K562 (cell line): ENCODE results near the gene GNAZ. TPM values are rescaled to one million over a fixed set of nuclear protein-coding genes. Genes with fewer than 3 reads are reported as not detected.

ENCODE experiments used
- EGR1 ChIP-seq: fragments of 450-650 bp; conservative IDR thresholded peaks from 2 replicates; pipeline ENCODE4 v1.6.1; 2017; ENCODE audit warnings: mild to moderate bottlenecking
- GABPA ChIP-seq: fragments of 200-800 bp; sonication (Bioruptor generic); conservative IDR thresholded peaks from 2 replicates; pipeline ENCODE4 v1.6.1; 2016; ENCODE audit warnings: low read depth, missing genetic modification characterization, missing compliant biosample characterization
- HNRNPH1 ChIP-seq: fragments of 200-400 bp; formaldehyde crosslinking; optimal IDR thresholded peaks from 2 replicates; pipeline ENCODE3; 2017; ENCODE audit warnings: low read depth, mild to moderate bottlenecking, low read length, moderate library complexity
- NCOA2 ChIP-seq, 2 experiments: fragments of 450-650 bp; IDR thresholded peaks; 2 replicates each; pipeline ENCODE4 v1.6.1; 2018; ENCODE audit warnings: mild to moderate bottlenecking in 2 of 2, moderate library complexity in 1 of 2; ENCODE audit not compliant: partially characterized antibody in 2 of 2
- NELFE ChIP-seq: IDR thresholded peaks from 2 replicates; pipeline ENCODE4 v1.6.1; 2011; ENCODE audit warnings: mild to moderate bottlenecking; ENCODE audit not compliant: insufficient read depth, insufficient read length
- POLR2H ChIP-seq: IDR thresholded peaks from 2 replicates; pipeline ENCODE4 v1.6.1; 2016; ENCODE audit warnings: missing genetic modification characterization, low read depth, mild to moderate bottlenecking, control low read depth, missing compliant biosample characterization, moderate library complexity
- RFX1 ChIP-seq: fragments of 450-650 bp; IDR thresholded peaks from 2 replicates; pipeline ENCODE4 v1.6.1; 2016; ENCODE audit warnings: mild to moderate bottlenecking, moderate library complexity
- SMARCA4 ChIP-seq: fragments of 450-650 bp; IDR thresholded peaks from 2 replicates; pipeline ENCODE4 v1.6.1; 2016
- STAT5B ChIP-seq: fragments of 250-450 bp; sonication (Bioruptor Pico); IDR thresholded peaks from 2 replicates; pipeline ENCODE4 v1.8.0; 2021; ENCODE audit warnings: mild to moderate bottlenecking, inconsistent platforms
- ZBTB17 ChIP-seq: fragments of 450-650 bp; formaldehyde crosslinking; IDR thresholded peaks from 2 replicates; pipeline ENCODE4 v1.4.0; 2020; ENCODE audit warnings: mild to moderate bottlenecking
- ZFP36 ChIP-seq: fragments of 150-350 bp; IDR thresholded peaks from 2 replicates; pipeline ENCODE4 v1.6.1; 2018; ENCODE audit warnings: low read length, low read depth; ENCODE audit not compliant: partially characterized antibody
- ZKSCAN3 ChIP-seq: fragments of 250-450 bp; sonication (Bioruptor Pico); IDR thresholded peaks from 2 replicates; pipeline ENCODE4 v1.4.0; 2020
- ZKSCAN8 ChIP-seq: fragments of 200-800 bp; sonication (Bioruptor generic); IDR thresholded peaks from 2 replicates; pipeline ENCODE4 v1.6.1; 2016; ENCODE audit warnings: missing genetic modification characterization, missing compliant biosample characterization
- ZNF134 ChIP-seq: fragments of 250-450 bp; sonication (Bioruptor Pico); conservative IDR thresholded peaks from 2 replicates; pipeline ENCODE4 v1.4.0; 2020
- ZNF184 ChIP-seq: sonication (generic); formaldehyde crosslinking; IDR thresholded peaks from 2 replicates; pipeline ENCODE4 v1.5.0; 2020; ENCODE audit warnings: missing genetic modification reagents
- polyA plus RNA-seq, 8 experiments: library from polyadenylated mRNA; depleted of rRNA in 4 of 8; stranded (reverse) in 5 of 8; unstranded in 3 of 8; fragments of >200 nt; fragmentation: Nextera tagmentation in 2 of 8; fragmentation: Illumina TruSeq in 1 of 8; extraction: Ambion mirVana in 2 of 8; extraction: Trizol in 1 of 8; gene quantifications; 2 replicates each; pipeline versions ENCODE4 v1.2.1 to v1.2.3, GENCODE V29; 2011 to 2014; ENCODE audit warnings: inconsistent platforms in 1 of 8, missing spikeins in 1 of 8
- total RNA-seq, 7 experiments: library from RNA; depleted of rRNA in 6 of 7; stranded (reverse); fragments of >200 nt in 6 of 7; fragmentation: Illumina TruSeq in 2 of 7; extraction: Trizol in 2 of 7; gene quantifications; 2 replicates each; pipeline versions ENCODE4 v1.2.1 to v1.2.3, GENCODE V29; 2011 to 2021; ENCODE audit warnings: low replicate concordance in 1 of 7
- TF ChIP-seq, protein P1 (sequence below): sonication (generic); formaldehyde crosslinking; IDR thresholded peaks from 2 replicates; pipeline ENCODE4 v1.8.0; 2023; ENCODE audit warnings: missing genetic modification reagents, mild to moderate bottlenecking, borderline replicate concordance
- TF ChIP-seq, protein P2 (sequence below): fragments of 450-650 bp; IDR thresholded peaks from 2 replicates; pipeline ENCODE4 v1.6.1; 2018; ENCODE audit warnings: mild to moderate bottlenecking, low read depth; ENCODE audit not compliant: partially characterized antibody
- TF ChIP-seq, protein P3 (sequence below): fragments of 250-450 bp; sonication (Bioruptor Pico); IDR thresholded peaks from 2 replicates; pipeline ENCODE4 v1.4.0; 2020
- TF ChIP-seq, protein P4 (sequence below): fragments of 450-650 bp; formaldehyde crosslinking; IDR thresholded peaks from 2 replicates; pipeline ENCODE4 v1.4.0; 2022; ENCODE audit warnings: missing genetic modification characterization
- TF ChIP-seq, protein P5 (sequence below): sonication (generic); formaldehyde crosslinking; IDR thresholded peaks from 2 replicates; pipeline ENCODE4 v1.8.1; 2023; ENCODE audit warnings: mild to moderate bottlenecking, missing genetic modification reagents

Gene GNAZ
- total and polyA plus RNA-seq, 9 of the 15 experiments (the other 6 are each of a cell fraction or from before 2014, with no cell fraction given): 0.04 to 0.22 (median 0.13) TPM; not detected in 3

DNA sequence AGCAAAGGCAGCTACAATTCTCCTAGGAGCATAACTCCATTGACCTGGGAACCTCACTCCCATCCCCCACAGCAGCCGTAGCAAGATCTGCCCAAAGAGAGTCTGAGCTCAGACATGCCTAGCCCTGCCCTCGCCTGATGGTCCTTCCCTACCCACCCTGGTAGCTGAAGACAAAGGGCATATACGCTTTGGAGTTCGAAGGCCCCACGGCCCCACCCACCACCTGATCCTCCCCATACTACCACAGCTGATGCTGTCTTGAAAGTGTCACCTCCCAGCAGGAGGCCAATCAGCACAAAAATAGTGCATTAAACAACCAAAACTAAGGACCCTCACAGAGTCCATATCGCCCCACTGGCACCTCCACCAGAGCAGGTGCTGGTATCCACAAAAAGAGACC is 22.6 kb upstream of the GNAZ start (continued):
- TF ChIP-seq, protein P1, sequence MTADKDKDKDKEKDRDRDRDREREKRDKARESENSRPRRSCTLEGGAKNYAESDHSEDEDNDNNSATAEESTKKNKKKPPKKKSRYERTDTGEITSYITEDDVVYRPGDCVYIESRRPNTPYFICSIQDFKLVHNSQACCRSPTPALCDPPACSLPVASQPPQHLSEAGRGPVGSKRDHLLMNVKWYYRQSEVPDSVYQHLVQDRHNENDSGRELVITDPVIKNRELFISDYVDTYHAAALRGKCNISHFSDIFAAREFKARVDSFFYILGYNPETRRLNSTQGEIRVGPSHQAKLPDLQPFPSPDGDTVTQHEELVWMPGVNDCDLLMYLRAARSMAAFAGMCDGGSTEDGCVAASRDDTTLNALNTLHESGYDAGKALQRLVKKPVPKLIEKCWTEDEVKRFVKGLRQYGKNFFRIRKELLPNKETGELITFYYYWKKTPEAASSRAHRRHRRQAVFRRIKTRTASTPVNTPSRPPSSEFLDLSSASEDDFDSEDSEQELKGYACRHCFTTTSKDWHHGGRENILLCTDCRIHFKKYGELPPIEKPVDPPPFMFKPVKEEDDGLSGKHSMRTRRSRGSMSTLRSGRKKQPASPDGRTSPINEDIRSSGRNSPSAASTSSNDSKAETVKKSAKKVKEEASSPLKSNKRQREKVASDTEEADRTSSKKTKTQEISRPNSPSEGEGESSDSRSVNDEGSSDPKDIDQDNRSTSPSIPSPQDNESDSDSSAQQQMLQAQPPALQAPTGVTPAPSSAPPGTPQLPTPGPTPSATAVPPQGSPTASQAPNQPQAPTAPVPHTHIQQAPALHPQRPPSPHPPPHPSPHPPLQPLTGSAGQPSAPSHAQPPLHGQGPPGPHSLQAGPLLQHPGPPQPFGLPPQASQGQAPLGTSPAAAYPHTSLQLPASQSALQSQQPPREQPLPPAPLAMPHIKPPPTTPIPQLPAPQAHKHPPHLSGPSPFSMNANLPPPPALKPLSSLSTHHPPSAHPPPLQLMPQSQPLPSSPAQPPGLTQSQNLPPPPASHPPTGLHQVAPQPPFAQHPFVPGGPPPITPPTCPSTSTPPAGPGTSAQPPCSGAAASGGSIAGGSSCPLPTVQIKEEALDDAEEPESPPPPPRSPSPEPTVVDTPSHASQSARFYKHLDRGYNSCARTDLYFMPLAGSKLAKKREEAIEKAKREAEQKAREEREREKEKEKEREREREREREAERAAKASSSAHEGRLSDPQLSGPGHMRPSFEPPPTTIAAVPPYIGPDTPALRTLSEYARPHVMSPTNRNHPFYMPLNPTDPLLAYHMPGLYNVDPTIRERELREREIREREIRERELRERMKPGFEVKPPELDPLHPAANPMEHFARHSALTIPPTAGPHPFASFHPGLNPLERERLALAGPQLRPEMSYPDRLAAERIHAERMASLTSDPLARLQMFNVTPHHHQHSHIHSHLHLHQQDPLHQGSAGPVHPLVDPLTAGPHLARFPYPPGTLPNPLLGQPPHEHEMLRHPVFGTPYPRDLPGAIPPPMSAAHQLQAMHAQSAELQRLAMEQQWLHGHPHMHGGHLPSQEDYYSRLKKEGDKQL (CRISPR knock-in tag): peak; percentile 87; the same call in 1 of the 2 replicates
- TF ChIP-seq, protein P2, sequence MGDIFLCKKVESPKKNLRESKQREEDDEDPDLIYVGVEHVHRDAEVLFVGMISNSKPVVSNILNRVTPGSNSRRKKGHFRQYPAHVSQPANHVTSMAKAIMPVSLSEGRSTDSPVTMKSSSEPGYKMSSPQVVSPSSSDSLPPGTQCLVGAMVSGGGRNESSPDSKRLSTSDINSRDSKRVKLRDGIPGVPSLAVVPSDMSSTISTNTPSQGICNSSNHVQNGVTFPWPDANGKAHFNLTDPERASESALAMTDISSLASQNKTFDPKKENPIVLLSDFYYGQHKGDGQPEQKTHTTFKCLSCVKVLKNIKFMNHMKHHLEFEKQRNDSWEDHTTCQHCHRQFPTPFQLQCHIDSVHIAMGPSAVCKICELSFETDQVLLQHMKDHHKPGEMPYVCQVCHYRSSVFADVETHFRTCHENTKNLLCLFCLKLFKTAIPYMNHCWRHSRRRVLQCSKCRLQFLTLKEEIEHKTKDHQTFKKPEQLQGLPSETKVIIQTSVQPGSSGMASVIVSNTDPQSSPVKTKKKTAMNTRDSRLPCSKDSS: no peak
- TF ChIP-seq ZBTB17 (CRISPR knock-in tag) (no peak), ZKSCAN8 (CRISPR knock-in tag) (no peak), RFX1 (no peak), STAT5B (CRISPR knock-in tag) (no peak), ZNF134 (CRISPR knock-in tag) (no peak), POLR2H (tag) (no peak), EGR1 (no peak), HNRNPH1 (no peak), NCOA2 (IDR thresholded peaks at IDR 0.05; ENCODE audit: partially characterized antibody in 2 of 2) (no peak), NELFE (no peak), ZNF184 (peak; percentile 62), SMARCA4 (no peak), ZKSCAN3 (CRISPR knock-in tag) (no peak), ZFP36 (no peak), GABPA (no peak)
- TF ChIP-seq, protein P3, sequence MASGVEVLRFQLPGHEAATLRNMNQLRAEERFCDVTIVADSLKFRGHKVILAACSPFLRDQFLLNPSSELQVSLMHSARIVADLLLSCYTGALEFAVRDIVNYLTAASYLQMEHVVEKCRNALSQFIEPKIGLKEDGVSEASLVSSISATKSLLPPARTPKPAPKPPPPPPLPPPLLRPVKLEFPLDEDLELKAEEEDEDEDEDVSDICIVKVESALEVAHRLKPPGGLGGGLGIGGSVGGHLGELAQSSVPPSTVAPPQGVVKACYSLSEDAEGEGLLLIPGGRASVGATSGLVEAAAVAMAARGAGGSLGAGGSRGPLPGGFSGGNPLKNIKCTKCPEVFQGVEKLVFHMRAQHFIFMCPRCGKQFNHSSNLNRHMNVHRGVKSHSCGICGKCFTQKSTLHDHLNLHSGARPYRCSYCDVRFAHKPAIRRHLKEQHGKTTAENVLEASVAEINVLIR (CRISPR knock-in tag): no peak
- TF ChIP-seq, protein P4, sequence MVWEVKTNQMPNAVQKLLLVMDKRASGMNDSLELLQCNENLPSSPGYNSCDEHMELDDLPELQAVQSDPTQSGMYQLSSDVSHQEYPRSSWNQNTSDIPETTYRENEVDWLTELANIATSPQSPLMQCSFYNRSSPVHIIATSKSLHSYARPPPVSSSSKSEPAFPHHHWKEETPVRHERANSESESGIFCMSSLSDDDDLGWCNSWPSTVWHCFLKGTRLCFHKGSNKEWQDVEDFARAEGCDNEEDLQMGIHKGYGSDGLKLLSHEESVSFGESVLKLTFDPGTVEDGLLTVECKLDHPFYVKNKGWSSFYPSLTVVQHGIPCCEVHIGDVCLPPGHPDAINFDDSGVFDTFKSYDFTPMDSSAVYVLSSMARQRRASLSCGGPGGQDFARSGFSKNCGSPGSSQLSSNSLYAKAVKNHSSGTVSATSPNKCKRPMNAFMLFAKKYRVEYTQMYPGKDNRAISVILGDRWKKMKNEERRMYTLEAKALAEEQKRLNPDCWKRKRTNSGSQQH (CRISPR knock-in tag): no peak
- TF ChIP-seq, protein P5, sequence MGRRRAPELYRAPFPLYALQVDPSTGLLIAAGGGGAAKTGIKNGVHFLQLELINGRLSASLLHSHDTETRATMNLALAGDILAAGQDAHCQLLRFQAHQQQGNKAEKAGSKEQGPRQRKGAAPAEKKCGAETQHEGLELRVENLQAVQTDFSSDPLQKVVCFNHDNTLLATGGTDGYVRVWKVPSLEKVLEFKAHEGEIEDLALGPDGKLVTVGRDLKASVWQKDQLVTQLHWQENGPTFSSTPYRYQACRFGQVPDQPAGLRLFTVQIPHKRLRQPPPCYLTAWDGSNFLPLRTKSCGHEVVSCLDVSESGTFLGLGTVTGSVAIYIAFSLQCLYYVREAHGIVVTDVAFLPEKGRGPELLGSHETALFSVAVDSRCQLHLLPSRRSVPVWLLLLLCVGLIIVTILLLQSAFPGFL (CRISPR knock-in tag): no peak
